H9 (cell line): Measurements from ENCODE around the gene FBXO28. TPM values are rescaled to one million over a fixed set of nuclear protein-coding genes. Genes with fewer than 3 reads are reported as not detected.

Experiments
- DNase-seq: peaks from one replicate; pipeline ENCODE4 v3.0.0-alpha.2; 2017
- H2AFZ ChIP-seq: one replicate; pipeline ENCODE4 v1.6.1; 2013; ENCODE audit warnings: mild to moderate bottlenecking, low read length, control low read depth, moderate library complexity
- H2AK5ac ChIP-seq: 2 replicates; pipeline ENCODE4 v1.6.1; 2013; ENCODE audit warnings: low read length, control low read depth, mixed read lengths; ENCODE audit not compliant: insufficient read length
- H2BK120ac ChIP-seq: one replicate; pipeline ENCODE4 v1.6.1; 2013; ENCODE audit warnings: low read depth, mild to moderate bottlenecking, low read length, control low read depth, inconsistent platforms; ENCODE audit not compliant: poor library complexity, severe bottlenecking
- H2BK12ac ChIP-seq: 2 replicates; pipeline ENCODE4 v1.6.1; 2013; ENCODE audit warnings: low read length, control low read depth, mixed read lengths, low read depth; ENCODE audit not compliant: insufficient read length
- H2BK15ac ChIP-seq: 2 replicates; pipeline ENCODE4 v1.6.1; 2013; ENCODE audit warnings: low read depth, low read length, control low read depth
- H2BK20ac ChIP-seq: one replicate; pipeline ENCODE4 v1.6.1; 2013; ENCODE audit warnings: low read depth, mild to moderate bottlenecking, low read length, control low read depth, inconsistent platforms; ENCODE audit not compliant: poor library complexity, severe bottlenecking
- H2BK5ac ChIP-seq: 2 replicates; pipeline ENCODE4 v1.6.1; 2013; ENCODE audit warnings: low read length, control low read depth, mixed read lengths; ENCODE audit not compliant: insufficient read length
- H3K14ac ChIP-seq: 2 replicates; pipeline ENCODE4 v1.6.1; 2013; ENCODE audit warnings: low read length, control low read depth; ENCODE audit not compliant: insufficient read depth
- H3K18ac ChIP-seq: 2 replicates; pipeline ENCODE4 v1.6.1; 2013; ENCODE audit warnings: low read depth, mild to moderate bottlenecking, mixed read lengths, low read length, control low read depth; ENCODE audit not compliant: insufficient read length
- H3K23ac ChIP-seq: 2 replicates; pipeline ENCODE4 v1.6.1; 2013; ENCODE audit warnings: low read length, control low read depth, mixed read lengths, low read depth; ENCODE audit not compliant: insufficient read length
- H3K23me2 ChIP-seq: 2 replicates; pipeline ENCODE4 v1.6.1; 2013; ENCODE audit warnings: low read depth, mild to moderate bottlenecking, mixed read lengths, low read length, control low read depth; ENCODE audit not compliant: insufficient read length, poor library complexity, severe bottlenecking
- H3K27ac ChIP-seq: 2 replicates; pipeline ENCODE4 v1.5.1; 2013; ENCODE audit warnings: low read length, control low read depth, mixed read lengths, low read depth; ENCODE audit not compliant: insufficient read length
- H3K27me3 ChIP-seq: 2 replicates; pipeline ENCODE4 v1.6.1; 2013; ENCODE audit warnings: low read length, control low read depth, inconsistent platforms; ENCODE audit not compliant: insufficient read depth
- H3K4ac ChIP-seq: 2 replicates; pipeline ENCODE4 v1.6.1; 2013; ENCODE audit warnings: low read depth, mild to moderate bottlenecking, control low read depth, inconsistent platforms, low read length, moderate library complexity
- H3K4me1 ChIP-seq: 2 replicates; pipeline ENCODE4 v1.6.1; 2013; ENCODE audit warnings: low read length, control low read depth, inconsistent platforms; ENCODE audit not compliant: insufficient read depth
- H3K4me2 ChIP-seq: 2 replicates; pipeline ENCODE4 v1.6.1; 2013; ENCODE audit warnings: low read length, control low read depth, mixed read lengths; ENCODE audit not compliant: insufficient read length, insufficient read depth
- H3K56ac ChIP-seq: 2 replicates; pipeline ENCODE4 v1.6.1; 2013; ENCODE audit warnings: low read depth, mild to moderate bottlenecking, mixed read lengths, low read length, control low read depth; ENCODE audit not compliant: insufficient read length
- H3K79me1 ChIP-seq: 2 replicates; pipeline ENCODE4 v1.6.1; 2013; ENCODE audit warnings: low read depth, mild to moderate bottlenecking, moderate library complexity, low read length, control low read depth, inconsistent platforms; ENCODE audit not compliant: insufficient read depth, poor library complexity, severe bottlenecking
- H3K79me2 ChIP-seq: 2 replicates; pipeline ENCODE4 v1.6.1; 2013; ENCODE audit warnings: low read length, control low read depth, inconsistent platforms; ENCODE audit not compliant: insufficient read depth
- H3K9ac ChIP-seq: 2 replicates; pipeline ENCODE4 v1.6.1; 2013; ENCODE audit warnings: low read length, control low read depth, mixed read lengths; ENCODE audit not compliant: insufficient read length; ENCODE audit errors: extremely low read depth
- H3K9me3 ChIP-seq: one replicate; pipeline ENCODE4 v1.6.1; 2013; ENCODE audit warnings: low read depth, low read length, inconsistent platforms; ENCODE audit not compliant: control insufficient read depth
- H3T11ph ChIP-seq: one replicate; pipeline ENCODE4 v1.6.1; 2013; ENCODE audit warnings: mild to moderate bottlenecking, low read length, control low read depth, inconsistent platforms
- H4K20me1 ChIP-seq: one replicate; pipeline ENCODE4 v1.6.1; 2013; ENCODE audit not compliant: control insufficient read depth, insufficient read length, insufficient read depth
- H4K5ac ChIP-seq: 2 replicates; pipeline ENCODE4 v1.6.1; 2013; ENCODE audit warnings: low read depth, mild to moderate bottlenecking, mixed read lengths, low read length, control low read depth; ENCODE audit not compliant: insufficient read length
- H4K8ac ChIP-seq: replicated peaks from 2 replicates; pipeline ENCODE4 v1.6.1; 2013; ENCODE audit warnings: low read length, control low read depth, mixed read lengths, low read depth; ENCODE audit not compliant: insufficient read length
- H4K91ac ChIP-seq: 2 replicates; pipeline ENCODE4 v1.6.1; 2013; ENCODE audit warnings: low read depth, mild to moderate bottlenecking, moderate library complexity, mixed read lengths, low read length, control low read depth; ENCODE audit not compliant: insufficient read length
- H3K27ac Mint-ChIP-seq, 3 experiments: 2 replicates in 2 of 3; 3 replicates in 1 of 3; pipeline ENCODE4 v1.8.0; 2020 to 2021; ENCODE audit warnings: mixed read lengths in 3 of 3, mild to moderate bottlenecking in 1 of 3, moderate library complexity in 1 of 3
- H3K27me3 Mint-ChIP-seq: 2 replicates; pipeline ENCODE4 v1.8.0; 2021; ENCODE audit warnings: low read depth, mild to moderate bottlenecking, moderate library complexity, mixed read lengths
- H3K36me3 Mint-ChIP-seq, 3 experiments: 2 replicates in 2 of 3; 3 replicates in 1 of 3; pipeline ENCODE4 v1.8.0; 2020 to 2021; ENCODE audit warnings: low read depth in 3 of 3, mixed read lengths in 3 of 3; ENCODE audit not compliant: insufficient read depth in 1 of 3
- H3K4me1 Mint-ChIP-seq, 2 experiments: 2 replicates each; pipeline ENCODE4 v1.8.0; 2020; ENCODE audit warnings: mixed read lengths in 2 of 2
- H3K4me3 Mint-ChIP-seq, 2 experiments: 2 replicates in 1 of 2; 3 replicates in 1 of 2; pipeline ENCODE4 v1.8.0; 2020 to 2021; ENCODE audit warnings: mild to moderate bottlenecking in 2 of 2, mixed read lengths in 2 of 2, moderate library complexity in 1 of 2
- H3K9me3 Mint-ChIP-seq, 2 experiments: 2 replicates in 1 of 2; 3 replicates in 1 of 2; pipeline ENCODE4 v1.8.0; 2020; ENCODE audit warnings: mild to moderate bottlenecking in 2 of 2, mixed read lengths in 2 of 2, moderate library complexity in 1 of 2
- CTCF ChIP-seq: fragments of 200-600 bp; sonication (generic); conservative IDR thresholded peaks from 3 replicates; pipeline ENCODE4 v1.8.0; 2021; ENCODE audit warnings: antibody characterized with exemption, mild to moderate bottlenecking
- WGBS: extraction: QIAGEN DNeasy Blood & Tissue Kit; methylation state at CpG from one replicate; pipeline ENCODE4 v1.1.7; 2013; ENCODE audit warnings: missing lambda C conversion rate, low lambda C conversion rate, mixed read lengths; ENCODE audit not compliant: insufficient read length; ENCODE audit errors: extremely low coverage; 5-methylcytosine and 5-hydroxymethylcytosine counted together
- total RNA-seq: library from RNA; stranded (reverse); gene quantifications from 2 replicates; pipeline ENCODE4 v1.2.1, GENCODE V29; 2021

Gene FBXO28
- total RNA-seq, 1 experiment from 2014 or later: 55.0 TPM

GRCh38 chr1:224189561-224189960 lies 75.7 kb downstream of the FBXO28 start:
- H2BK20ac ChIP-seq: no peak overlapping the region
- H4K20me1 ChIP-seq: no peaks in the 10 kb centered on the region
- no peak overlapping the region for H3K23ac ChIP-seq
- H2BK12ac ChIP-seq: no peak overlapping the region
- no peaks in the 10 kb centered on the region for H3K4me1 ChIP-seq
- Mint-ChIP-seq H3K27ac (no peak overlapping the region), H3K9me3 (peaks cover 3 to 4% of the 10 kb centered on the region in 2 experiments; a peak in 2 of 5 replicates), H3K27me3 (no peaks in the 10 kb centered on the region), H3K4me1 (peaks cover 8 to 20% of the 10 kb centered on the region in 2 experiments), H3K4me3 (no peak overlapping the region), H3K36me3 (peaks cover 46 to 72% (median 65%) of the 10 kb centered on the region in 3 experiments)
- H3K9ac ChIP-seq: no peak overlapping the region
- no peaks in the 10 kb centered on the region for H3K27me3 ChIP-seq
- H3T11ph ChIP-seq: no peak overlapping the region
- H4K8ac ChIP-seq: no peak overlapping the region
- H4K91ac ChIP-seq: no peak overlapping the region
- no peak for DNase-seq
- H3K27ac ChIP-seq: no peak overlapping the region
- no peak overlapping the region for H2BK120ac ChIP-seq
- H3K4me2 ChIP-seq: no peak overlapping the region
- H2BK15ac ChIP-seq: no peak overlapping the region
- H2AK5ac ChIP-seq: no peak overlapping the region
- no peak overlapping the region for H3K4ac ChIP-seq
- no peak overlapping the region for H3K56ac ChIP-seq
- no peak overlapping the region for H2BK5ac ChIP-seq
- no peak overlapping the region for H4K5ac ChIP-seq
- WGBS: no CpG with 5 or more reads among the region's 7 CpGs
- H3K14ac ChIP-seq: no peak overlapping the region
- no peak for TF ChIP-seq CTCF
- no peaks in the 10 kb centered on the region for H3K79me1 ChIP-seq
- H3K79me2 ChIP-seq: peaks cover 22% of the 10 kb centered on the region; the same call in 1 of the 2 replicates
- no peaks in the 10 kb centered on the region for H3K23me2 ChIP-seq
- H3K9me3 ChIP-seq: no peaks in the 10 kb centered on the region
- no peak overlapping the region for H2AFZ ChIP-seq
- H3K18ac ChIP-seq: no peak overlapping the region
